C4-2B (cell line): ENCODE results near the gene C17orf107.

ENCODE experiments used
- H3K27ac ChIP-seq: fragments of 450-650 bp; 2 replicates; pipeline ENCODE4 v1.5.1; 2017
- CTCF ChIP-seq: fragments of 450-650 bp; conservative IDR thresholded peaks from 2 replicates; pipeline ENCODE4 v1.5.1; 2017; ENCODE audit warnings: mild to moderate bottlenecking
- ZFX ChIP-seq: fragments of 450-650 bp; IDR thresholded peaks from 2 replicates; pipeline ENCODE4 v1.6.1; 2017

C17orf107 gene

GRCh38 chr17:4948931-4949320, 49.6 kb downstream of the C17orf107 start:
- TF ChIP-seq CTCF (no peak), ZFX (no peak)
- peak overlapping the region; percentile 100 for H3K27ac ChIP-seq

GRCh38 chr17:4949321-4950074, 50.2 kb downstream of the C17orf107 start:
- H3K27ac ChIP-seq, result peak overlapping the region; percentile 100
- TF ChIP-seq ZFX (no peak), CTCF (no peak)

- peak; percentile 40; the same call in 1 of the 2 replicates for TF ChIP-seq ZFX
- no peak for TF ChIP-seq CTCF
- H3K27ac ChIP-seq, result peak overlapping the region; percentile 100
These were observed 50.9 kb downstream of the C17orf107 start for GRCh38 chr17:4950075-4950745.

GRCh38 chr17:4950746-4951204, 51.4 kb downstream of the C17orf107 start, which contains the start of gene ENO3:
TSS of gene ENO3 (plus strand) at chr17:4951119. CDS start at chr17:4951830, 711 bp downstream.
- TF ChIP-seq ZFX, result no peak
- TF ChIP-seq CTCF, result no peak
- H3K27ac ChIP-seq, result peak within 1 kb of the TSS; percentile 100

GRCh38 chr17:4951486-4951885, 52.1 kb downstream of the C17orf107 start:
- H3K27ac ChIP-seq, result no peak overlapping the region; the same call in 1 of the 2 replicates

More at GRCh38 chr17:4951486-4951885, 52.1 kb downstream of the C17orf107 start:
- TF ChIP-seq CTCF (no peak), ZFX (no peak)
